GM12873 (cell line): Measurements from ENCODE around the gene PAH.

ENCODE experiments used
- CTCF ChIP-seq: IDR thresholded peaks from 2 replicates; pipeline ENCODE4 v1.5.1; 2012; ENCODE audit warnings: low read depth, mild to moderate bottlenecking, moderate library complexity, low read length, control low read depth; ENCODE audit not compliant: insufficient read depth; ENCODE audit errors: missing control alignments

The PAH gene

GRCh38 chr12:102871014-102871413, 46.0 kb downstream of the PAH start:
- no peak for TF ChIP-seq CTCF

DNA sequence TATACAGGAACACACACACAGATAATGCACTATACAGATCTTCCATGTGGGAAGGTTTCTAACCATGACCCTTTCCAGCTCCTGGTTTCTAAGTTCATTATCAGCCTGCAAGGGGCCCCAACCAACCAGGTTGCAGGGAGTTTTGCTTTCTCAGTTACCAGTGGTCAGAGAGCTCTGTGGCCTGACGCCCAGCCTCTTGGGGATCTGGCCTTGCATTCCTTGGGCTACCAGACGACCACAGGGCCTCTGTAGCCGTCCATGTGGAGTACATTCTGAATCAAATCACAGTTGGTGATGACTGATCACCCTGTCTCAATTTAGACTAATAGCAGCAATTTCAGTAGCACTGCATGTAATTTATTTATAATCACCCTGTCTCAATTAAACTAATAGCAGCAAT, 47.5 kb downstream of the PAH start:
- TF ChIP-seq CTCF: no peak

GRCh38 chr12:102865821-102866615, 51.0 kb downstream of the PAH start:
- TF ChIP-seq CTCF: no peak

GRCh38 chr12:102862486-102862885, 54.6 kb downstream of the PAH start:
- TF ChIP-seq CTCF: no peak

- TF ChIP-seq CTCF: no peak
These were observed 65.8 kb downstream of the PAH start for GRCh38 chr12:102851246-102851645.

DNA sequence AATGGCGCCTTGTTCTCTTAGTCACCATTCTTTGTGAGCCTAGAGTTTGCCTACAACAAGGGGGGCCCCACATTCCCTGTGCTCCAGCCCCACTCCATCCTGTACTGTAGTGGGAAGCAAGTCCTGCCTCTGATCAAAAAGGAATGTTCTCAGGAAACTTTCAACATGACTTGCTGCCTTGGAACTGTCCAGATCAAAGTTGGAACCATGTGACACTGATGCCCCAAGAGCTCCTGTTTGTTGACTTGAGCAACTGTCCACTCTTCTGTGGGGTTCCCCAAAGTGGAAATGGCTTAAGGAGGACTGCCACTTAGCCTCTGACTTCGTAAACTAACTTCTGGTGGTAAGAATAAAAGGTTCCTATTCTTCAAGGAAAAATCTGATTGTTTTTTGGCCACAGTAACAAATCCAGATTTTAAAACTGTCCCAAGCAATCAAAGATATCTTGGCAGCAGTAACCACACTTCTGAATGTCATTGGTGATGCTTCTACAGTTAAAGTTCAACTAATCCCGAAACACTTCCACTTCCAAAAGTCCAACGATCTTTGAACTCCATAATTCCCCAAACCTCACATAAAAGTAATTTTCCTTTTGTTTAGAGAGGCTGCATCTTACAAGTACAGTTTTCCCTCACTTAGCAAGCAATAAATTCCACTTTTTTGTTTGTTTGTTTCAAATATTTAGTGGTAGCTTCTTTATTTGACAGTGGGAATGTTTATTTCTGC, 67.2 kb downstream of the PAH start:
- no peak for TF ChIP-seq CTCF

- peak; percentile 11 for TF ChIP-seq CTCF
These were observed 68.2 kb downstream of the PAH start for GRCh38 chr12:102848832-102849231.
